HG03442 (cell line): ENCODE results near the gene NFIB.

Source experiments
- ATAC-seq: cut with Tn5 transposase; IDR thresholded peaks from one replicate; pipeline ENCODE4 v1.9.1; 2021; ENCODE audit warnings: mild to moderate bottlenecking, moderate library complexity; ENCODE audit not compliant: unreplicated experiment

NFIB gene

GRCh38 chr9:14281136-14281795, 32.7 kb downstream of the NFIB start:
- no peak for ATAC-seq

- no peak for ATAC-seq
These were observed 34.3 kb downstream of the NFIB start for GRCh38 chr9:14279671-14280070.

GRCh38 chr9:14278291-14278721, 35.6 kb downstream of the NFIB start:
- no peak for ATAC-seq

DNA sequence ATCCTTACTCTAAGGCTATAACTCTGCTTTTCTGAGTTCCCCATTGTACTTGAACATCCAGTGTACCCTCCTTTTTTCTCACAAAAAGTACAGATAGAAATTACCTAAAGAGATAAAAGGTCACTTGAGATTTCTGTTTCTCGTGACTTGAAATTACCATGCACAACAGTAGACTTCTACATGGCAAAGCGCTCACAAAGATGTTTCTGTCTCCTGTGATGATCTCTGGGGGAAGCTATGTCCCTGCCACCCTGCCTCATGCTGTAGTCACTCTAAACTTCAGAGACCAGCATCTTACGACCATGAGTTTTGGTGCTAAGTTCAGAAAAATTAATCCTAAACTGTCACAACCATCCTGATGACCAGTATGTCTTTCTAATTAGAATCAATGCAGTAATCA, 36.2 kb downstream of the NFIB start:
- ATAC-seq = no peak

DNA sequence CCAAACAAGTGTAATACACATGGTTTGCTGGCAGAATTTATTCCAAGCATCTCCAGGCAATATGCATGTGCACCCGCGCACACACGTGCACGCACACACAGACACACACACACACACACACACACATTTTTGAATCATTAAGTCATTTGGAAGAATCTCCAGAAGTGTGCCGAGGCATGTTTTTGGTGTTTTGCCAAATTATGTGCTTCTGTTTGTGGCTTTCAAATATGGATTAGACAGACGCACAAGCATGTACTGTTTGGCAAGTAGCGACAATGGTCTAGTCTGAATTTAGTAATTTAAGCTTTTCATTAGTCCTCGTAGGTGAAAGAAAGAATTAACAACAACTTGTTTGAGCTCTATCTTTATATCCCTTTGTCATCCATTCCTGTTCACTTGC, 36.7 kb downstream of the NFIB start:
- no peak for ATAC-seq

- ATAC-seq = no peak
These were observed 38.6 kb downstream of the NFIB start for GRCh38 chr9:14275331-14275730.

DNA sequence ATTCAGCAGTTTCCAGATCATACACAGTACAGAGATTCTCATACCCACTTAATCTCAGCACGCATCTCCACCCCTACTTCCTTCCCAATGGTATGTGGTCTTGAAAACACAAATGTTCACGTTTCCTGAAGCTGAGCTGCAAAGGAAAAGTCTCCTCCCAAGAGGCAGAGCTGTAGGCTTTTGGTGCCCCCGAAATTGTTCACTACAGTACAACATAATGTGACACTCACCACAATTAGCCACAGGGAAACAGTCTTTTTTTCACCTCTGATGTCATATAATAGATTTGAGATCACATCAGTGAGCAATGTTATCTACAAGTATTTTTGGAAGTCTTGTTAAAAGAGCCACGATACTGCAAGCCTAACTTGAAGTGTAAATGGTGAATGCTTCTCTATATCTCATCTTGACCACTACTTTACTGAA, 40.2 kb downstream of the NFIB start:
- ATAC-seq = no peak

DNA sequence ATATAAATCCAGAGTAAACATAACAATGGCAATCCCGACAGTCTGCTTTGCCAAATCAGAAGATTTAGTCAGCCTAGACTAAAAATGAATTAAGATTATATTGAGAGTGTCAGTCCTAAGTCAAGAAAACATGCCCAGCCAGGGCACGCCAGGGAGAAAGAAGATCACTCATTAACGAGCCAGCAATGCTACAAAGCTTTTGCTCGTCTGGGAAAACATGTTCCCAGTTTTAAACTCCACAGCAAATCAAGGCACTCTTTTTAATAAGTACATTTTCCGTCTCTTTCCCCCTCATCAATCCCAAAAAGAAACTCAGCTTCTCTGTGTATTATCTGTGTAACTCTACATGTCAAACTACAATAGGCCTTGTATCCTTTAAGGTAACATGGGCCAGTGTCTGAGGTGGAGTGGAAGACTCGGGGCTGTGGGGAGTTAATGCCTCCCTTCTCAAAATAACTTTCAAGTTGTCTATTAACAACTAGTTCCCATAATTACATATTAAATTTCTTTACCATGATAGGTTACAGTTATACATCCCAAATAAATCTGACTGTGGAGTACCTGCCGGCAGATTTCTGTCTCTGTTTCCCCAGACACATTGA, 40.9 kb downstream of the NFIB start:
- no peak for ATAC-seq

DNA sequence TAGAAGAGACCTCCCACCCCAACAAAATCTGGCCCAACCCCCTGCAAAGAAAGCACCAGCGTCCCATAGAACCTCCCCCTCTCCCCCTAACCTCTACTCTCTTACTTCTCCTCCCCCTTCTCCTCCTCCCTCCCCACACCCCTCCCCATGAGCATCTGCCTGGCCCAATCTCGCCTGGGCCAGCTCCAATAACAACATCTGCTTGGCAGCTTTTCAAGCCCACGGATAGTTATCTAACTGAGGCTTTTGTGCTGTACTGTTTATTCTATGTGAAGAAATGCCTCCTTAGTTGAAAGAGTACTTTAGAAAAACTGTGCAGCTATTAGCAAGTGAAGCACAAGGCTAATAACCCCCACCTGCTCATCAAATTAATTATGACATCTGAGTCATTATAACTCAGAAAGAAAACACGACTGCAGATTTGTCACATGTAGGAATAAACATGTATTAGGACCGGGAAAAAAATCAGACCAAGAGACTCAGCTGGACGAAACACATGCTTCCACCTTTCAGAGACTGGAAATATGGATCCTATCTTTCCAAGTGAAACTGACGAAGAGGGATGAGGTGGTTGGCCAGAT, 42.8 kb downstream of the NFIB start:
- no peak for ATAC-seq

DNA sequence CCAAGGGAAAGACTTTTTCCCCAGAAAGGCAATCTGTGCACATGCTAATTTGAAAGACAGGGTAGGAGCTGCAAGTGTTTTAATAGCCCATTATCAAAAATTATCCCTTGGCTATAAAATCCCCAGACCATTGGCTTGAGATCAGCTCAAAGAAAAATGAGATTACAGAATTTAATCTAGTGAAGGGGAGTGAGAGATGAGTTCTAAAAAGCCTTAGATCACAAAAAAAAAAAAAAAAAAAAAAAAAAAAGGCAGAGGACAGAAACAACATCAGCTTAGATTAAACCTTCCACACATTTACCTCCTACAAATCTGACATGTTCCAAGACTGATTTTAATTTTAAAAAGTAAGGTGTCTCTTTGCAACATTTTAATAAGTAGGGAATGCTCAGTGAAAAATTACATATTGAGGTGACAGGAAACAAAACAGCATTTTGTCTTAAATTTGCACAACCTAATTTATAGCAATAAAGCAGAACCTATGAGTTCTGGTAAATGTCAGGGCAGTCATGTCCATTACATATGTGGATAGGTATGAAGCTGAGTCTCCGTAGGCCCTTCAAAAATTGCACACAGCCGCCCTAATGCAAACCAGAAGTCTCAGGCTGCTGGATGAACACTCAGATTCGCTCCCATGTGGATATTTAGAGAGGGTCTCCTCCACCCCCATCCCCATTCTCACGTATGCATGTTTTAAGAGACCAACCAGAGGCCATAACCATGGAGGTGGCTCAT, 43.4 kb downstream of the NFIB start:
- ATAC-seq = no peak

- ATAC-seq = no peak
These were observed 44.0 kb downstream of the NFIB start for GRCh38 chr9:14269916-14270315.

- ATAC-seq = no peak
These were observed 50.0 kb downstream of the NFIB start for GRCh38 chr9:14263707-14264483.

- ATAC-seq = no peak
These were observed 51.1 kb downstream of the NFIB start for GRCh38 chr9:14262827-14263226.

- no peak for ATAC-seq
These were observed 52.3 kb downstream of the NFIB start for GRCh38 chr9:14261616-14262015.

DNA sequence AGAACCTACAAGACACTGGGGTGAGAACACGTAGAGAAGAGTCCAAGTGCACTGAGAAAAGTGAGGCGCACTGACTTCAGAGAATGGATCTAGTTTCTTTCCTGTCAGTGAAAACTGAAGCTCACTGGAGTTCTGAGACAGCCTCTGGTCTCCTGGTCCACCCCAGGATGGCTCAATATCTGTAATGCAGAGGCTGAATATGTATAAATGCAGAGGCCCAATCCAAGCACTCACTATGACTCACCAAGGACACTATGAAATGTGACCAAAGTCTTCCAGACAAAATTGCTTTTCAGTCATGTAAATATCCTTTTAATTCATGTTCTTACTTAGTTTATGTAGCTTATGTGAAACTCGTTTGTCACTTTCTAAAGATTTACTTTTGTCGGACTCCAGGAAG, 53.8 kb downstream of the NFIB start:
- no peak for ATAC-seq

- no peak for ATAC-seq
These were observed 55.2 kb downstream of the NFIB start for GRCh38 chr9:14258660-14259239.

DNA sequence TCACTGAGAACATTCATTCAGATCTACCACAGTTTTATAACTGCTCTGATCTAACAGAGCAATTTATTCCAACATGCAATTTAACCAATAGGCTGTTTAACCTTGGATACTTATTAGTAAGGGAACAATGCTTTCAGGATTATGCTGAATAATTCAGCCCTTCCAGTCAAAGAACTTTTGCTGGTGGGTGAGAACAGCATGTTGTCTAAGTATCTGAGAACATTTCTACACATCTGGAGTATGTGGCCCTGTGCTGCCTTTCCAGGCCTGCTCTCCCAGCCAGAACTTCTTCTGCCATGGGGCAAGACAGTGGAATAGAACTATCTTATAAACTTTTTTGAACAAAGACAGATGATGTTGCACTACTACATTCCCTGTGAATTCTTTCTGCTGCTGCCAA, 55.8 kb downstream of the NFIB start:
- no peak for ATAC-seq

GRCh38 chr9:14256588-14256987, 57.4 kb downstream of the NFIB start:
- no peak for ATAC-seq

DNA sequence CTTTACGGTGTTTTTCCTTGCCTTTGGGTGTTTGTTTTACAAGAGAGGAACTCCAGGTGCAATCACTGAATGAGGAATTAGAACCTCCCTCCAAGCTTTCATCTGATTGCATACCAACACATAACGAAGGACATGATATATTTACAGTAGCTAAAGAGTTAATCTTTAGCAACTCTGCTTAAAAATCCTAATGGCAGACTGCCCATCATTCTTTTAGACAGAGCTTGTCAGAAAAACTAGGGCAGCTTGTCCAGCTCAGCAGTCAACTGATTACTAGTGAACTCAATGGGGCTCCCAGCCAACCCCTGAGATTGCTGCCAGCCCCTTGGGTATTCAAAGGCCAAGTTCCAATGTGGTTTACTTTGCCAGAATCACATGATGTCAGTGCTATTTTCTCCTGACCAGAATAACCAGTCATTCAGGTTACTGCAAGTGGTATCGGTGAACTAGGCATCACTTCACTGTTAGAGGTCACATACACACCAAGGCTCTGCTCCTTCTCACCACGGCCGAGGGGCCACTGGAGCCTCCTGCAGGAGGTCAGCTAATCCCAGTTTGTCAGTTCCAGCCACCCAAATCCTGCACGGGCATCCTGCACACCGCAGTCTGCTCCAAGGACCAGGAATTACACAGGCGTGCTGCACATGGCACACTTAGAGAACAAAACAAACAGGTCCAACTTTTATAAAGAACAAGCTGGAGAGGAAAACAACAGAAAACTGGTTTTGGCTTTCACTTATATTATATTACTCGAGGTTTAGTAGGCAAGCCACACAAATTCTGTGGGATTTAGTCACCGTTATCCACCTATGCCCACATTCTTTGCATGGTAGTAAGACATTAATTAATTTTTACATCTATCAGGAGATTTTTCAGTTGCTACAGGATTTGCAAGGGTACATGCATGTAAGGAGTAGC, 62.5 kb downstream of the NFIB start:
- no peak for ATAC-seq

GRCh38 chr9:14250794-14251153, 63.2 kb downstream of the NFIB start:
- no peak for ATAC-seq
